HG02642 (cell line): ENCODE results near the gene C1orf21.

Source experiments
- ATAC-seq: cut with Tn5 transposase; IDR thresholded peaks from one replicate; pipeline ENCODE4 v1.9.1; 2021; ENCODE audit warnings: mild to moderate bottlenecking; ENCODE audit not compliant: unreplicated experiment, poor library complexity

Gene C1orf21

DNA sequence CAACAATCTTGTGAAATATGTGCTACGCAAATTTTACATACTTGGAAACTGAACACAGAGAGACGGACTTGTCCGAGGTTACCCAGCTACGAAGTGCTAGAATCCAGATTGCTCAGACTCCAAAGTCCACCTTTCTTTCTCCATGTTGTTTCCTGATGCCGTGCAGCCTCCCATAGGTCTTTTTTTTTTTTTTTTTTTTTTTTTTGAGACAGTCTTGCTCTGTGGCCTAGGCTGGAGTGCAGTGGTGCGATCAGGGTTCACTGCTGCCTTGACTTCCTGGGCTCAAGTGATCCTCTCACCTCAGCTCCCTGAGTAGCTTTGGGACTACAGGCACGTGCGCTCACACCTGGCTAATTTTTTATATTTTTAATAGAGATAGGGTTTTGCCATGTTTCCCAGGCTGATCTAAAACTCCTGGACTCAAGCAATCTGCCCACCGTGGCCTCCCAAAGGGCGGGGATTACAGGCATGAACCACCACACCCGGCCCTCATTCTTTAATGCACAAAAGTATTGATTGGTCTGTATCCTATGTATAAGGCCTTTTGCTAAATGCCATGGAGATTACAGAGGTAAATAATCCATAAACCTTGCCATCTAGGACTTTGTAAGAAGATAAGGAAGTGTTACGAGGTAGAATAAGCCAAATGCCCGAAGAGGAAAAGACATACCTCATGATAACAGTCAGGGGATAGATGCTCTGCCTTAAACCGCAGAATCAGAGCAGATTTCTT is 92.8 kb downstream of the C1orf21 start:
- ATAC-seq: no peak

DNA sequence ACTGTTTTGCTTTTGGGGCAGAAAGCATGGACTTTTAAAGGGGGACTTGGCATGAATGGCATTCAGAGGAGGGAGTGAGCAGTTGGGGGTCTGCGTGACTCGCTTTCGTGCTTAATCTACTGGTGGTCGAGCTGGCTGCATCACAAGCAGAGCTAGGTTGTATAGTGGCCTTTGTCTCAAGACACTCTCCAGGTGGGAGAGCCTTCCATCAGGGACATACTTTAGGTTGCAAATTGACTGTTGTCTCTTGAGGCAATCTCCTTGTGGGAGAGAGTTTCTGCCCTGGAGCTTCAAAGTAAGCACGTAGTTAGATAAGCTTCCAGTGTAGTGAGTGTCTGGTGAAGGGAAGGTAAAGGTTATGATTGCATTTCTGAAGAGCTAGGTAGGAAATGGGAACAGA is 93.9 kb downstream of the C1orf21 start:
- no peak for ATAC-seq

DNA sequence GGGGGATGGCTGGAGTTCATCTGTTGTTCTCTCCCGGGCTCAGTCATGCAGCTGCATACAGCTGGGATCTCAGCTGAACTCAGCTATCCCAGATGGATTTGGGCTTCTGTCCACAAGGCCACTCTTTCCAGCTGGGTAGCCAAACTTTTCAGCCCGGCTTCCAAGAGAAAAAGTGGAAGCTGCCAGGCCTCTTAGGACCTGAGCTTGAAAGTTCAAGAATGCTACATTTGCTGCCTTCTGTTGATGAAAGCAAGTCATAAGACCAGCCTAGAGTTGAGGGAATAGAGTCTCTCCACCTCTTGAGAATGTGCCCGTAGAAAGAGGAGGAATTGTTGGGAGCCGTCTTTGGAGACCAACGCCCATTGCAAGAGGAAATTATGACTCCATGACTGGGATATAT is 95.3 kb downstream of the C1orf21 start:
- no peak for ATAC-seq

DNA sequence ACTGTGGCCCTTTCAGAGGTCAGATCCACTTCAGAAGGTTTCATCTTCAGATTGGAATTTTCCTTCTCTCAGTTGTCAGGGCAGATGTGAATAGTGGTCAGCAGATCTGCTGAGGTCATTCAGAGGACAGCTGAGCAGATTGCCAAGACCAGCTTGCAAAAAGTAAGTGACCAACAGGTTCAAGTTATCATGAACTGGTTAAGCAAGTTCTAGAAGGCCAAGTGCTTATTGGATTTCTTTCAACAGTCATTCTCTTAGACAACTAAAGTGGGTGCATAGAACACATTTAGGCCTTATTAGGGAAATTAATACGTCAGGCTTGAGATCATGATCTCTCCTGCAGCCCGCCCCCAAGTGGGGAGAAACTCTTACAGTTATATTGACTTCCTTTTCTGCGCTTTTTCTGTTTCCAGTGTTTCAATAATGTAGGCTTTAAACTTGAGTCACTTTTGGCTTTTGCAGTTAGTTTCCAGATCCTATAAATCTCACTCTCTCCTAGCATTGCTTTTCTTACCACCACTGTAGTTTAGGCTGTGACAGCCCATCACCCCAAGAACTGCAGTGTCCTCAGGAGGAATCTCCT is 96.4 kb downstream of the C1orf21 start:
- no peak for ATAC-seq

DNA sequence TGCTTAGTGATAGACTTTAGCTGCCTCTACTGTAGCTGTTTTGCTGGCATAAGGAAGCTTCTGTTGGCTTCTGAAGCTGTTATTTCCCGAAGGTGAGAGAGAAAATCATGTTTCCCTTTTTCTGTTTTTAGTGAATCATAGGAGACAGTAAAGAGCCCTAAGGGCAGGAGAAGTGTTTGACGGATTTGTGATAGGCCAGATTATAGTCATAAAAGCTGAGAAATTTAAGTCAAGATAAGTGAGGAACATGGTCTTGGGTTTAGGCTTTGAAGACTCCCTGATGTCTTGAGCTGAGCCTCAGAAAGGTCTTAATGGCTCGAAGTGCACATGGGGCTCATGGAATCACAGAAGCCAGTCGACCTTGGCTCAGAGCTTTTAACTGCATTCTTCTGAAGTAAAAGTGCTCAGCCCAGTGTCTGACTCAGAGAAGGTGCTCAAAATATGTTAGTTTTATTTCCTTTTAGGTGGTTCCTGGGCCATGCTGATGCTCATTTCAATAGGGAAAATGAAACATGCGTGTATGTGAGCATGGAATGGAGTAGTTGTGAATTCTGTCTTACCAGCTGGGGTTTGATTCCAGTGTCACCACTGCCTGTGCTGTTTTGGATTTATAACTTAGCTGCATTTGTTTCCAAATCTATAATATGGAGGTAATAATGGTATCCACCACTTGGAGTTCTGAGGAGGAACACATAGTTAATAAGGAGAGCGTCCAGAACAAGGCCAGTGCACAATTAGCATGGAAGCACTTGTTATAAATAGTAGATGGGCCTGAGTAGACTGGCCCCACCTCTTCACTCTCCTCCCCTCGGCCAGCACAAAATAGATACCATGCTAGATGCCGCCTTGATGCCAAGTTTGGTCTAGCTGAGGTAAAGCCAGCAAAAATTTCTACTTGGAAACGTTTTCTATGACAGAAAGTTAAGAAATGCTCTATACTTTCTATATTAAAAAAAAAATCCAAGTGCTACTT is 99.2 kb downstream of the C1orf21 start:
- no peak for ATAC-seq

DNA sequence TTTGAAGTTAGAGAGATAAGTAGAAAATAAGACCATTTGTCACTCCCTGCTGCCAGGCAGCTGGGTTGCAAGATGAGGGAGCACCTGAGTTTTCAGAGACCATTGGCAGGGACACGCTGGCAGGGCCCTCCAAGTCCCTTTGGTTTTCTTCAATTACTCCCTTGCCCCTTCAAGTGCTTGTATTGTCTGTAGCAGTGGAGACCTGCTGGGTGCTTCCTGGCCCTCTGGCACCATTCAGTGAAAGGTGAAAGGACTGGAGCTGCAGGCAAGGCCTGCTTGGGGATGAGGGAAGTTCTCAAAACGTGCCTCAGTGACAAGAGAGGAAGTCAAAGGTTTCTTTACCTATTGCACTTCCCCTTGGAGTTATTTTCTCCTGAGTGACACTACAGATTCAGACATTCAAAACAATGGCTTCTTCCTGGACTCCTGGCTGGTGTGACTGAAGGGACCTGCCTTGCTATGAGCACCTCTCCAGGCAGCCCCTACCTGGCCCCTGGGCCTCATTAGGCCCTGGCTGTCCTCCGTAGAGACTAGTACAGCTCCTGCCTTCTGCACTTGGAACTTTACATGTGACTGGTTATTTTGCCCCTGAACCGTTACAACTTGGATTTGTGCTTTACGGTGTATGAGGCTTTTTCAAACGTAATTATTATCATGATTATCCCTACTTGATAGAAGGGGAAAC is 100.1 kb downstream of the C1orf21 start:
- ATAC-seq: no peak

DNA sequence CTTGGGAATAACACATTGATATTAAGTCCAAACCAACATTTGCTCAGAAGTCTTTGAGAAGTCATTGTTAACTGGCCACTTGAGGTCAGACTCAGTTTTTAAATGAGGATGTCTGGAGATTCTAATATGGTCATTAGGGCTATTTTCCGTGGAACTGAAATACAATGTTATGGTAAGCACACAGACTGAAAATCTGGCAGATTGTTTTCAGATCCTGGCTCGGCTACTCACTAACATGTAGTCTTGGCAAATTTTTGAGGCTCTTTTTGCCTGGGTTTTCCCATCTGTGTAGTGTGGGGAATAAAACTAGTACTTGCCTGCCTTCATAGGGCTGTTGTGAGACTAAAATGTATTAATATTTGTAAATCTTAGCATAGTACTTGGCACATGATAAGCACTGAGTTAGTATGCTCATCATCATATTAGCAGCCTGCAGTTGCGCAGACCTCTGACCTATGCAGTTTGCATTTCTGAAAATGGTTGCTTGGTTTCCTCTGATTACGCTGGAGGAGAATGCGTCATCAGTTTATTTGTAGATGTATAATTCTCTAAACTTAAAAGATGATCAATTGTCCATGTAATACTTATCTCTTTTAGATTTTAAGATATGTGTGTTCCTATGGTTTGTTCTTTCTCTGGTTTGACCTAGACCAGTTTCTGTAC is 100.8 kb downstream of the C1orf21 start:
- ATAC-seq: no peak

DNA sequence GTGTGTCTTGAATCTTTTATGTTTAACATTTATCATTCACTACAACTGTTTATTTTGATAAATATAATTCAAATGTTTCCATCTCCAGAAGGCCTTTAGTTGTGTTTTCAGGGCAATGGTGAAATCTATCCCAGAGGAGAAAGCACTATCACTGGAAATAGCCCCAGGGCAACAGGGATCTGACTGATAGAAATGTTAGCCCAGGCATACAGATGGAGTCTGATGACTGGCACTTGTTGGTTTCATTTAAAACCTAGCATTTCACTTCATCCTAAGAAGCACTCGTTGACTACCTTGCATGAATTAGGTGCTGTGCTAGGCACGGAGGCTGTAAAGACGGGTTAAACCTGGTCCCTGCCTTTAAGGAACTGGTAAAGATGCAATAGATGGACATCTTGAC is 103.1 kb downstream of the C1orf21 start:
- ATAC-seq: no peak

DNA sequence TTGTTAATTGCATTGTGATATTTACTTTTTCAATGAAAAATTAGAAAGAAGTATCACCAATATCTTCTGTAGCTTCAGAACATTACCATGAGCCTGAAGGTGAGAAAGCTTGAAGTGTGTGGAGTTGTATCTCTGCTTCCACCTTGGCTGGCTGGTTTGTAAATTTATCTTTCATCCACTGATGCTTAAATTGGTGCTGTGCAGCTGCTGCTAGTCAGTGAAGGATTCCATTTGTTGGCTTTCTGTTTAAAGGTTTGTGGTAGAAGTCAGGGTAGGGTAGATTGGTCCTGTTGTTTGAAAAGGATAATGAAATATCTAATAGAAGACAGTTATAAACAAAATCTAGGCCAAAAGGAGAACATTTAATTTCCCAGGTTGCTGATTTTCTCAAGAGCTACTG is 105.7 kb downstream of the C1orf21 start:
- ATAC-seq: no peak

DNA sequence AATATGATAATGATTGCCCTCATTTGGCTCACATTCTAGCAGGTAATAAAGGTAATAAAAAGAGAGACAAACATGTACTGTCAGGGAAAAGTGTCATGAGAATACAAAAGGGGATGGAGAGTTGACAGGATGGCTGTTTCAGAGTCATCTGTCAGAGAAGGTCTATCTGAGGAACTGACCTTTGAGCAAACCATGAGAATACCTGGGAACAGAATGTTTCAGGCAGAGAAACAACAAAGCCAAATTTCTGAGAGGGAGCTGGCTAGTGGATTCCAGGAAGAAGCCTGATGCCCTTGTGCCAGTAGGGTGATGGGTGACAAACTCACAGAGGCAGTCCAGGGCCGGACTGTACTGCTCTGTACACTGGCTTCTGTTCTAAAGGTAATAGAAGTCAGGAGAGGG is 107.2 kb downstream of the C1orf21 start:
- ATAC-seq: no peak

DNA sequence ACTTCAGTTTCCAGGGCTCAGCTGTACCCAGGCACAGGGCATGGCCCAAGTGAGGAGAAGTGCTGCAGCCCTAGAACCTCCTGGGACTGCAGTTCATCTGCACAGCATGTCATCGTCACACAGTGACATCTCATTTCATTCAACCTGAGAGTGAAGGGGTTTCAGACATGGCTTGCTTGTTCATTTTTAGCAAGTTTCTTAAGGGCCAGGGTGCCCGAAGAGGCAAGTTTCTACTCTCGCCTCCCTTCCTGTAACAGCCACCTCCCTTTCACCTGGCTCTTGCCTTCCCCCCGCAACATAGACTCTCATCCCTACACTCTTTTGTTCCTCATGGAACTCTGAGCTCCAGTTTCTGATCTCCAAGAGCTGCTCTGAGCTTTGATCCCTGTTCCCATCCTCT is 108.1 kb downstream of the C1orf21 start:
- ATAC-seq: peak; percentile 83

DNA sequence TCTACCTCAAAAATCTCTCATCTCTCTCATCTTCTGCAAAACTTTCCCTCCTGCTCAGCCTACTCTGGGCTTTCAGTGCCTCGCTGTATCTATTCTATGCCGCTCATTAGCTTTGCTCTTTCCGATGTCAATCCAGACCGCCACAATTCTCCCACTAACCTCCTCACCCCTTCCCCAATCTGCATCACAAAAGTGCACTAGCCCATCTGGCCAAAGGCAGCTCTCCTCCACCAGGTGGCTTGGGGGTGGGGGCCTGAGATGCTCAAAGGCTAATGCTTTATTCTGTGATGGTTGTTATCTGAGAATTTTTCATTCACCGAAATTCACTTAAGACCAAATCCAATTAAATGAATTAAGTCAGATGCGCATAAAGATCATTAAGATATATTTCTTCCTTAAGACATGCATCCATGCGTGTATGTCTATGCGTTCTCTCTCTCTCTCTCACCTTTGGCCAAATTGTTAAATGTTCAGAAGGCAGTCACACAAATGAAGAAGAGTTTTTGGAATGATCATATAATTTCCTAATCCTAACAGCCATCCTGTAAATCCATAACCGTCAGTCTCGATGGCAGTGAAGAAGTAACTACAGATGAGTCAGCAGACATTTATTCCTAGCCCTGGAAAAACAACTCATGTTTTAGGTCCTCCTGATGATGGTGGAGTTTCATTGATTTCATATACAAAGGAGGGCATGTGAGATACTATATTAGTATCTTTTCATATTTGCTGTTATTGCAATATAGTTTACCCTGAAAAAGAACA is 111.3 kb downstream of the C1orf21 start:
- ATAC-seq: no peak

DNA sequence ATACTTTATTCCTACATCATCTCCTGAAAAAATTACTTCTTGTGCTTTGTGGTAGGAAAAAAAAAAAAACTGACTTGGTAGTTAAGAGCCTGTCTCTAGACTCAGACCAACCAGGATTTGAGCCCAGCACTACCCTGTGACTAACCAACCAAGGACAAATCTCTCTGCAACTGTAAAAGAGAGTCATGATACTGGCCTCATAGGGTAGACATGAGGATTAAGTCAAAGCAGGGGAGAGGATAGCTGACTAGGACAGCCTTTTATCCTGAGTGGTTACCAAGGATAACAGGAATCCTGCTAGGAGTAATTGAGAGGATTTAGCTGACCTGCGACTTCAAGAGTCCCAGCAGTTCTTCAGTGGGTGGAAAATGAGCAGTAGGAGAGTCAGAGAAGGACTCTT is 112.8 kb downstream of the C1orf21 start:
- no peak for ATAC-seq

DNA sequence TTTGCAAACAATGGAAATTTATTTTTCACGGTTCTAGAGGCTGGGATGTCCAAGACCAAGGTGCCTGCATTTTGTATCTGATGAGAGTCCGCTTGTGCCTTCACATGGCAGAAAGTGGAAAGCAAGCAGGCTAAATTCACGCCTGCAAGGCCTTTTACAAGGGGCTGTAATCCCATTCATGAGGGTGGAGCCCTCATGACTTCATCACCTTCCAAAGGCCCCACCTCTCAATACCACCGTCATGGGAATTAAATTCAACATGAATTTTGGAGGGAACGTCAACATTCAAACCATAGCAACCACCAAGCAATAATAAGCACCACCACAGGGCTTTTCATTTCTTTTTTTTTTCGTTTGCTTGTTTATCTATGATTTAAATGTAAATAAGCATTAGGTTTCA is 115.3 kb downstream of the C1orf21 start:
- ATAC-seq: no peak

DNA sequence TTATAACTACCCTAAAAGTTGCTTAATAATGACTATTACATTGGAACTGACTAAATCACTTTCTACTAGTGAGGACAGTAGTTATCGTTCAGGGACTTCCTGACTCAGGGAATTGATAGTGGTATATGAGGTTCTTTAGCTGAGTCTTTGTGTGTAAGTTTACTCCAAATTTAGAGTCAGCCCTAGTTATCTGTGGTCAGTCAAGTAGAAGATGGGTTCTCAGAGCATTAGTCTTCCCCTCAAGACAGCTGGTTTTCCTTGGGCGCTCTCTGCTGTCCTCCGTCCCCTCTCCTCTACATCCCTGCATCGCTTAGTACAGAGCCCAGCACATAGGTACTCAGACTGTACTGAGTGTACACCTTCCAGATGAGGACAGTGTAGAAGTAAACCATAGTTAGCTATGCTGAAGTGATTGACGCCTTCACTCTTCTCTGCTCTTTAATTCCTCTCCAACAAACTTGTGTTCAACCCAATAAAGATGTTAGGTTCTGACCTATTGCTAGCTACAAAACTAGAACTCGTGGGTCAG is 116.5 kb downstream of the C1orf21 start:
- no peak for ATAC-seq

DNA sequence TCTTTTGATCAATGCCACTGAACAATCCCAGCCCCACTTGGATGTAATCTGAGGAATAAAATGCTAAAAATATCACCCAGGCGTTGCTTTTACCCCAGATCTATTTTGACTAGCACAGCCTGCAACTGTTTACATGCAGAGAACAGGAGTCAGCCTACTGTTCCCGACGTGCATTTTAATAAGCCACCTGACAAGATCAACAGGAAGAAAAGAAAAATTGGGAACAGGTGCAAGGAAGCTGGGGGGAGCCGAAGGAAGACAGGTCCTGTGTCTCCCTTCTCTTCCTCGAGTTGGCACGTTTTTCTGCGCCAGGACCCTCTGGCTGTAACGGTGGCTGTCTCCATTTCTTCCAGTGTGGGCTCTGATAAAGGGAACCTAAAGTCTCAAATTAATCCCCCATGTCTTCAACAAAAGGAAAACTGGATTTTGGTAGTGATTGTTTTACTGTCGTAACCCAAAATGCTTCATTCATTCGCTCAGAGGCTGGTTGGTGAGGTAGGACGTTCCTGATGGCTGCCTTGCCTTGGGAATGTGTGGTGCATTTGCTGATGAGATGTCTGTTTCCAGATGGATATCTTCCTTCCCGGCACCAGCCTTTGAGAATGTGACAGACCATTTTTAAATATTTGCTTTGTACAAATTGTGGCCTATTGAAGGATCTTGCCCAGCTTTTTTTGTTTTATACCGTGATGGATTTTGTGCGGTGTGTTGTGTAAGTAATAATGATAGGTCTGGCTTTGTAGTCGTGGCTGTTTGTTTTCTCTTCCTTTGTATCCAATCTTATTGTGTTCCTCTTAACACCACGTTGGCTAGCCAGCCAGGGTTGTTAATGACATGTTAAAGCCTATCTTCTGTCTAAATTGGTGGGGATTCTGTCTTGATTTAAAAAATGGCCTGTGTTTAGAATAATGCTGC is 117.5 kb downstream of the C1orf21 start:
- ATAC-seq: no peak

DNA sequence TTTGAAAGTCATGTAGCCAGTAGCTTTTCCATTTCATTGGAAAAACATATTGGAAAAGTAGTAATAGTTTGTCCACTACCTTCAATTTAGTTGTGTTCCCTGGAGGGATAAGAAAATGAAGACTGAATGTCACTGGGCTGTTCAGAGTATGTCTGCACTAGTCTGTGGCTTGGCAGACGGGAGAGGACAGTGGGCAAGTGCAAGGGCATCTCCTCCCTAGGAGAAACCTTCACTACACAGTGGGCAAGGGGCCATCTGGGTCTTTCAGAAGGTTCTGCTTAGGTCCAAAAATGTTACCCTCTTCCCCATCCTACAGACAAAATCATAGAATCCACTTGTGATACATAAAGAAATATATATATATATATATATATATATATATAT is 118.1 kb downstream of the C1orf21 start:
- ATAC-seq: no peak

DNA sequence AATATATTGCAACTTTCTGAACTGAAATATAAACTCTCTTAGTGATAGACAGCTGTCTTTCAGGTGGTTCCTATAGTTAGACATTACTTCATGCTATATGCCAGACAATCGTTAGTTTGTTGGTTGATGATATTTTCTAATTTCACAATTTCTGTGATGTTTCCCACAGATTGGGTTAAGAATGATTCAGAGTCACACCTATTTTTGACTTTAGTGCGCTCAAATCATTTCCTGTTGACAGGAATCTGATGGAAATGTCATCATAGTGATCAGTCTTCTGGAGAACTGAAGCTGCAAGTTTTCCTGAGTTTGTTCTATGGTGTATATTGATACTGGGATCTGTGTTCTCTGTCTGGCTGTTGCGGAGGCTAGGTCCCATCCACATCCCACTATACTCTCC is 119.7 kb downstream of the C1orf21 start:
- ATAC-seq: no peak
